Hepatocyte (in vitro differentiated cells): ENCODE results near the gene ADAMTS12.

Experiments used
- EZH2 ChIP-seq: fragments of 200-600 bp; sonication (generic); IDR thresholded peaks from 2 replicates; pipeline ENCODE4 v1.6.1; 2016; ENCODE audit warnings: antibody characterized with exemption, mild to moderate bottlenecking, borderline replicate concordance
- EZH2phosphoT487 ChIP-seq: fragments of 200-600 bp; sonication (generic); IDR thresholded peaks from one replicate; pipeline ENCODE4 v1.6.1; 2018; ENCODE audit warnings: antibody characterized with exemption, mild to moderate bottlenecking, low read depth, moderate library complexity; ENCODE audit not compliant: unreplicated experiment, severe bottlenecking
- TF ChIP-seq, protein P1 (sequence below): fragments of 200-600 bp; sonication (generic); IDR thresholded peaks from 2 replicates; pipeline ENCODE4 v1.5.1; 2016; ENCODE audit warnings: antibody characterized with exemption, mild to moderate bottlenecking; ENCODE audit not compliant: poor library complexity

DNA sequence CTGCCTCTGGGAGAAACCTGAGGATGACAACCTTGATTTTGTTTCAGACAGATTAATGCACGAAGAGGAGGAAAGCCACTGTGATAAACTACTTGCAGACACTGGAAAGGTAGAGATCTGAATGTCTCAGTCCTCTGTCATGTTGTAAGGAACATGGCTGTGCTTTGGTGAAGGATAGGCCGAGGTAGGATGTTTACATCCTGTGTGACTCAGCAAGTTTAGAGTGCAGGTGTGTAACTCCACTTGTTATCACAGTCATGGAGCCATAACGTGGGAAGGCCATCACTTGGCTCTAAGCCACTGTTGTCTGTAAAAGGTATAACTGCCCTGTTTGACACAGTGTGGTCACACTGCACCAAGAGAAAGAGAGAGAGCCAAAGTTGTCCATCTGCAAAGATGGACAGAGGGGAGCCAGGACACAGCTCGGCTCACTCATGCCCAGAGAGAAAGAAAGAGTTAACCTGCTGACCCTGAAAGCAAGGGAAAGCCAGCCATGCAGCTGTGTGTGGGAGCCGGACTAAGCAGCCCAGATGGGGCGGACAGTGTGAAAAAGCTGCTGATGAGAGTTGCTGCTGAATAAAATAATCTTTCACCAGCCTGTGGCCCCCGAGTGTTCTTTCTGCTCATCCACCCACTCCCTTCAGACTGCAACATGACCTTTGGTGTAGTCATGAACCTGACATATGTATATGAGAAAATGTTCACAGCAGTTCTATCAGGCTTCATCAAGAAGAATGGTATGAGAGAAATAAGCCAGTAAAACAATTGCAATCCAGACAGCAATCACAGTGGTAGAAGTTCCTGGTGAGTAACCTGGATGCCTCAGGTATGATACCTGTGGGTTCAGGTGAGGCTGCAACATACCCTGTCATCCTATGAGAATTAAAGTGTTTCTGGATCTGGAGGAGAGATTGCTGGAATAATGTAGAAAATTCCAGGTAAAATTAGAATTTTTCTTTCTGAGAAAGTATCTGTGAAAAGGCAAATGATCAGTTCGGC is 335.2 kb downstream of the ADAMTS12 start:
- TF ChIP-seq, protein P1, sequence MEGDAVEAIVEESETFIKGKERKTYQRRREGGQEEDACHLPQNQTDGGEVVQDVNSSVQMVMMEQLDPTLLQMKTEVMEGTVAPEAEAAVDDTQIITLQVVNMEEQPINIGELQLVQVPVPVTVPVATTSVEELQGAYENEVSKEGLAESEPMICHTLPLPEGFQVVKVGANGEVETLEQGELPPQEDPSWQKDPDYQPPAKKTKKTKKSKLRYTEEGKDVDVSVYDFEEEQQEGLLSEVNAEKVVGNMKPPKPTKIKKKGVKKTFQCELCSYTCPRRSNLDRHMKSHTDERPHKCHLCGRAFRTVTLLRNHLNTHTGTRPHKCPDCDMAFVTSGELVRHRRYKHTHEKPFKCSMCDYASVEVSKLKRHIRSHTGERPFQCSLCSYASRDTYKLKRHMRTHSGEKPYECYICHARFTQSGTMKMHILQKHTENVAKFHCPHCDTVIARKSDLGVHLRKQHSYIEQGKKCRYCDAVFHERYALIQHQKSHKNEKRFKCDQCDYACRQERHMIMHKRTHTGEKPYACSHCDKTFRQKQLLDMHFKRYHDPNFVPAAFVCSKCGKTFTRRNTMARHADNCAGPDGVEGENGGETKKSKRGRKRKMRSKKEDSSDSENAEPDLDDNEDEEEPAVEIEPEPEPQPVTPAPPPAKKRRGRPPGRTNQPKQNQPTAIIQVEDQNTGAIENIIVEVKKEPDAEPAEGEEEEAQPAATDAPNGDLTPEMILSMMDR, result no peak
- TF ChIP-seq EZH2phosphoT487, result no peak
- TF ChIP-seq EZH2, result no peak
